ENCODE measurements around the gene PLD2. TPM values are rescaled to one million over a fixed set of nuclear protein-coding genes. Genes with fewer than 3 reads are reported as not detected.

PLD2 gene
- total RNA-seq, 4 donors from 2014 or later: 13.9 to 81.9 (median 18.9) TPM

- no peak for DNase-seq
- Histone ChIP-seq H3K9me3 (no peaks in the 10 kb centered on the region), H3K36me3 (no peaks in the 10 kb centered on the region), H3K27ac (no peak overlapping the region), H3K4me3 (no peak overlapping the region), H3K27me3 (no peaks in the 10 kb centered on the region), H3K4me1 (peaks cover 6 to 14% (median 11%) of the 10 kb centered on the region in 4 donors)
- 93% methylated on average over 11 to 12 of the region's 12 CpGs for WGBS, 2 donors (ENCODE audit: low coverage in 1 of 2)
- TF ChIP-seq POLR2A (IDR thresholded peaks at IDR 0.05) (no peak), EP300 (IDR thresholded peaks at IDR 0.05; ENCODE audit: low read depth) (no peak), CTCF (IDR thresholded peaks at IDR 0.05) (no peak), POLR2AphosphoS5 (IDR thresholded peaks at IDR 0.05) (no peak)
- in situ Hi-C loops (cut with MboI; ENCODE audit: low pct_ligation_motif_present in 1 of 4, low pct_unique_long_range_greater_than_20kb in 1 of 4, low sequenced_read_pairs in 3 of 4): no loop called here
- intact Hi-C loops (cut with DNase I; ENCODE audit: low total_unique reads): no loop called here
These were observed 4.5 kb downstream of the PLD2 start for GRCh38 chr17:4811471-4811870.

GRCh38 chr17:4812690-4813089 lies 5.7 kb downstream of the PLD2 start:
- Histone ChIP-seq H3K4me1 (peaks cover 6 to 9% (median 7%) of the 10 kb centered on the region in 4 donors), H3K4me3 (no peak overlapping the region), H3K36me3 (no peaks in the 10 kb centered on the region), H3K27me3 (no peaks in the 10 kb centered on the region), H3K27ac (no peak overlapping the region), H3K9me3 (no peaks in the 10 kb centered on the region)
- 78 to 81% methylated on average over 4 to 7 of the region's 7 CpGs for WGBS, 2 donors (ENCODE audit: low coverage in 1 of 2)
- intact Hi-C loops (cut with DNase I; ENCODE audit: low total_unique reads): no loop called here
- TF ChIP-seq POLR2A (IDR thresholded peaks at IDR 0.05): no peak
- TF ChIP-seq EP300 (IDR thresholded peaks at IDR 0.05; ENCODE audit: low read depth): no peak
- TF ChIP-seq POLR2AphosphoS5 (IDR thresholded peaks at IDR 0.05): no peak
- TF ChIP-seq CTCF (IDR thresholded peaks at IDR 0.05): no peak
- in situ Hi-C loops (cut with MboI; ENCODE audit: low pct_ligation_motif_present in 1 of 4, low pct_unique_long_range_greater_than_20kb in 1 of 4, low sequenced_read_pairs in 3 of 4): no loop called here
- DNase-seq: no peak

DNA sequence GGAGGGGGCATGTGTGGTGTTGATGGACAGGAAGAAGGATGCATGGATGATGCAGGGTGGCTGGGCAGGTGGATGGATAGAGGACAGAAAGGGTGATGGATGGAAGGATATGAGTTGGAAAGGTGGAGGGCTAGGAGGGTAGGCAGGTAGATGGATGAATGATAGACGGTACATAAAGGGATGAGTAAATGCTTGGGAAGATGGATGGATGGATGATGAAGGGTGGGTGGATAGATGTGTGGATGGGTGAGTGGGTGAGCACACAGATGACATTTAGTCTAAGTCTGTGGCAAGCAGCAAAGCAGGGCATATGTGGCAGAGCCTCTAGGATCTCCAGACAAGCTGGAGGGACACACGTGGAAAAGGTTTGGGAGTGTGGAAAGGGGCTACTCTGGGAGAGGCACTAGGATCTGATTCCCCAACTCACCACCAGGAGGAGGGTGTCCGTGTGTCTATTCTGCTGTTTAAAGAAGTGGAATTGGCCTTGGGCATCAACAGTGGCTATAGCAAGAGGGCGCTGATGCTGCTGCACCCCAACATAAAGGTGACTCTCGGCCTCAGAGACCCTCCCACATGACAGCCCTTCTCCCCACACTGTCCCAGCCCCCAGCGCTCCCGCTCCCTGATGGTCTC lies 8.2 kb downstream of the PLD2 start:
- H3K36me3 ChIP-seq: no peaks in the 10 kb centered on the region
- DNase-seq: no peak
- H3K27me3 ChIP-seq: no peaks in the 10 kb centered on the region
- in situ Hi-C loops (cut with MboI; ENCODE audit: low pct_ligation_motif_present in 1 of 4, low pct_unique_long_range_greater_than_20kb in 1 of 4, low sequenced_read_pairs in 3 of 4) (no loop called here), intact Hi-C loops (cut with DNase I; ENCODE audit: low total_unique reads) (no loop called here)
- H3K27ac ChIP-seq: no peak overlapping the region
- H3K9me3 ChIP-seq: no peaks in the 10 kb centered on the region
- no peak overlapping the region for H3K4me3 ChIP-seq
- no peaks in the 10 kb centered on the region for H3K4me1 ChIP-seq
- 78 to 79% methylated on average over 2 to 7 of the region's 7 CpGs for WGBS, 2 donors (ENCODE audit: low coverage in 1 of 2)
- no peak for TF ChIP-seq POLR2AphosphoS5 (IDR thresholded peaks at IDR 0.05)
- no peak for TF ChIP-seq POLR2A (IDR thresholded peaks at IDR 0.05)
- TF ChIP-seq EP300 (IDR thresholded peaks at IDR 0.05; ENCODE audit: low read depth): no peak
- TF ChIP-seq CTCF (IDR thresholded peaks at IDR 0.05): peak in 4 of 5 experiments; percentile 7 to 30 (median 25)

- no peaks in the 10 kb centered on the region for H3K4me1 ChIP-seq
- H3K27me3 ChIP-seq: no peaks in the 10 kb centered on the region
- intact Hi-C loops (cut with DNase I; ENCODE audit: low total_unique reads) (no loop called here), in situ Hi-C loops (cut with MboI; ENCODE audit: low pct_ligation_motif_present in 1 of 4, low pct_unique_long_range_greater_than_20kb in 1 of 4, low sequenced_read_pairs in 3 of 4) (no loop called here)
- TF ChIP-seq EP300 (IDR thresholded peaks at IDR 0.05; ENCODE audit: low read depth): no peak
- H3K36me3 ChIP-seq: no peaks in the 10 kb centered on the region
- H3K27ac ChIP-seq: no peak overlapping the region
- no peaks in the 10 kb centered on the region for H3K9me3 ChIP-seq
- WGBS, 2 donors (ENCODE audit: low coverage in 1 of 2): 88% methylated on average over 13 of the region's 13 CpGs; no CpG with 5 or more reads in 1 of the 2 donors
- DNase-seq: no peak
- H3K4me3 ChIP-seq: no peak overlapping the region
These were observed 9.9 kb downstream of the PLD2 start for GRCh38 chr17:4816826-4817225.

GRCh38 chr17:4818276-4818675 lies 11.3 kb downstream of the PLD2 start:
- H3K27ac ChIP-seq: no peak overlapping the region
- in situ Hi-C loops (cut with MboI; ENCODE audit: low pct_ligation_motif_present in 1 of 4, low pct_unique_long_range_greater_than_20kb in 1 of 4, low sequenced_read_pairs in 3 of 4): no loop called here
- 78 to 90% methylated on average over 4 to 12 of the region's 12 CpGs for WGBS, 2 donors (ENCODE audit: low coverage in 1 of 2)
- TF ChIP-seq POLR2A (IDR thresholded peaks at IDR 0.05) (no peak), EP300 (IDR thresholded peaks at IDR 0.05; ENCODE audit: low read depth) (no peak), POLR2AphosphoS5 (IDR thresholded peaks at IDR 0.05) (no peak), CTCF (IDR thresholded peaks at IDR 0.05) (no peak)
- H3K27me3 ChIP-seq: no peaks in the 10 kb centered on the region
- intact Hi-C loops (cut with DNase I; ENCODE audit: low total_unique reads): no loop called here
- H3K9me3 ChIP-seq: no peaks in the 10 kb centered on the region
- no peaks in the 10 kb centered on the region for H3K4me1 ChIP-seq
- no peak for DNase-seq
- H3K4me3 ChIP-seq: no peak overlapping the region
- H3K36me3 ChIP-seq: no peaks in the 10 kb centered on the region
